Sigmoid colon (tissue), 7 donors: ENCODE results near the gene ATP4B. TPM values are rescaled to one million over a fixed set of nuclear protein-coding genes. Genes with fewer than 3 reads are reported as not detected.

Experiments used
- DNase-seq: peaks from one replicate; pipeline ENCODE4 v3.0.0-alpha.2; 2019
- H3K27ac ChIP-seq, 4 donors: fragments of 200-600 bp; sonication (generic); one replicate each; pipeline ENCODE4 v1.5.1; 2016 to 2019; ENCODE audit warnings: mild to moderate bottlenecking in 1 of 4
- H3K27me3 ChIP-seq, 3 donors: fragments of 200-600 bp; sonication (generic); one replicate each; pipeline ENCODE4 v1.5.1; 2019; ENCODE audit warnings: mild to moderate bottlenecking in 1 of 3
- H3K36me3 ChIP-seq, 4 donors: fragments of 200-600 bp; sonication (generic); one replicate each; pipeline ENCODE4 v1.5.1; 2016 to 2019
- H3K4me1 ChIP-seq, 4 donors: fragments of 200-600 bp; sonication (generic); one replicate each; pipeline ENCODE4 v1.5.1; 2017 to 2019
- H3K4me3 ChIP-seq, 4 donors: fragments of 200-600 bp; sonication (generic); one replicate each; pipeline ENCODE4 v1.5.1; 2017 to 2019; ENCODE audit warnings: mild to moderate bottlenecking in 2 of 4, moderate library complexity in 1 of 4
- H3K9me3 ChIP-seq, 4 donors: fragments of 200-600 bp in 3 of 4; sonication (generic) in 3 of 4; one replicate each; pipeline versions ENCODE4 v1.5.1 to v1.6.1; 2013 to 2019
- CTCF ChIP-seq, 4 experiments: fragments of 450-650 bp in 3 of 4; fragments of 200-600 bp in 1 of 4; IDR thresholded peaks; one replicate each; pipeline ENCODE4 v1.5.1; 2016 to 2019; ENCODE audit warnings: antibody characterized with exemption in 4 of 4, mild to moderate bottlenecking in 3 of 4, moderate library complexity in 2 of 4
- EP300 ChIP-seq, 4 donors: sonication (generic); formaldehyde crosslinking; IDR thresholded peaks; one replicate each; pipeline ENCODE4 v1.6.1; 2017; ENCODE audit warnings: antibody characterized with exemption in 4 of 4
- POLR2A ChIP-seq, 2 donors: fragments of 450-650 bp; IDR thresholded peaks; one replicate each; pipeline ENCODE4 v1.6.1; 2016; ENCODE audit warnings: antibody characterized with exemption in 2 of 2, mild to moderate bottlenecking in 2 of 2, moderate library complexity in 2 of 2
- POLR2AphosphoS5 ChIP-seq, 4 donors: sonication (generic); formaldehyde crosslinking; IDR thresholded peaks; one replicate each; pipeline ENCODE4 v1.6.1; 2017; ENCODE audit warnings: antibody characterized with exemption in 4 of 4
- WGBS, 2 donors: extraction: QIAGEN DNeasy Blood & Tissue Kit; methylation state at CpG; one replicate each; pipeline ENCODE4 v1.1.7; 2013; 5-methylcytosine and 5-hydroxymethylcytosine counted together
- intact Hi-C: fragments of 100-400 bp; cut with DNase I; formaldehyde crosslinking; loops from one replicate; pipeline ENCODE4 v1.15.1; 2023
- polyA plus RNA-seq, 3 donors: library from polyadenylated mRNA; stranded (reverse); fragments of 200-250 nt; gene quantifications; one replicate each; pipeline ENCODE4 v1.2.3, GENCODE V29; 2013
- total RNA-seq, 4 donors: library from RNA; depleted of rRNA; stranded (reverse); fragments of >200 nt; gene quantifications; one replicate each; pipeline ENCODE4 v1.1.0, GENCODE V29; 2016
- donor health status: healthy with polysubstance abuse.
- donor health status: Bipolar disorder and iron deficiency.
- donor health status: healthy.

Gene ATP4B
- total and polyA plus RNA-seq, 7 donors: not detected

- intact Hi-C loops: no loop called here
- DNase-seq: peak; percentile 55
Observed at GRCh38 chr13:113669755-113670341, 11.8 kb upstream of the ATP4B start.

GRCh38 chr13:113669231-113669754 lies 11.3 kb upstream of the ATP4B start:
- Histone ChIP-seq H3K4me1 (no peaks in the 10 kb centered on the region), H3K9me3 (no peaks in the 10 kb centered on the region), H3K27me3 (peaks cover 0 to 4% (median 0%) of the 10 kb centered on the region in 3 donors), H3K27ac (no peak overlapping the region), H3K36me3 (no peaks in the 10 kb centered on the region), H3K4me3 (no peak overlapping the region)
- TF ChIP-seq CTCF (IDR thresholded peaks at IDR 0.05) (no peak), POLR2A (IDR thresholded peaks at IDR 0.05) (no peak), POLR2AphosphoS5 (IDR thresholded peaks at IDR 0.05) (no peak), EP300 (IDR thresholded peaks at IDR 0.05) (no peak)
- intact Hi-C loops: no loop called here
- peak; percentile 26 for DNase-seq
- WGBS, 2 donors: 50 to 72% methylated on average over 13 of the region's 13 CpGs

More at GRCh38 chr13:113669755-113670341, 11.8 kb upstream of the ATP4B start:
- Histone ChIP-seq H3K9me3 (no peaks in the 10 kb centered on the region), H3K27ac (no peak overlapping the region), H3K27me3 (peaks cover 0 to 4% (median 0%) of the 10 kb centered on the region in 3 donors), H3K4me3 (no peak overlapping the region), H3K36me3 (no peaks in the 10 kb centered on the region), H3K4me1 (no peaks in the 10 kb centered on the region)
- TF ChIP-seq POLR2A (IDR thresholded peaks at IDR 0.05) (no peak), POLR2AphosphoS5 (IDR thresholded peaks at IDR 0.05) (no peak)
- WGBS, 2 donors: 85 to 86% methylated on average over 21 of the region's 21 CpGs

- intact Hi-C loops: no loop called here
- H3K27ac ChIP-seq: no peak overlapping the region
- TF ChIP-seq EP300 (IDR thresholded peaks at IDR 0.05) (no peak), POLR2A (IDR thresholded peaks at IDR 0.05) (no peak)
- peak; percentile 54 for DNase-seq
- H3K4me1 ChIP-seq: no peaks in the 10 kb centered on the region
- no peaks in the 10 kb centered on the region for H3K9me3 ChIP-seq
- 74 to 80% methylated on average over 24 of the region's 24 CpGs for WGBS, 2 donors
- H3K36me3 ChIP-seq: no peaks in the 10 kb centered on the region
- H3K4me3 ChIP-seq: no peak overlapping the region
- H3K27me3 ChIP-seq: peaks cover 0 to 4% (median 0%) of the 10 kb centered on the region in 3 donors
Observed at GRCh38 chr13:113668491-113668971, 10.5 kb upstream of the ATP4B start.

GRCh38 chr13:113667771-113668490 lies 9.9 kb upstream of the ATP4B start:
- 92 to 95% methylated on average over 29 of the region's 29 CpGs for WGBS, 2 donors
- no peaks in the 10 kb centered on the region for H3K4me1 ChIP-seq
- peak; percentile 60 for DNase-seq
- H3K9me3 ChIP-seq: no peaks in the 10 kb centered on the region
- H3K27me3 ChIP-seq: peaks cover 0 to 4% (median 0%) of the 10 kb centered on the region in 3 donors
- TF ChIP-seq POLR2A (IDR thresholded peaks at IDR 0.05) (no peak), CTCF (IDR thresholded peaks at IDR 0.05) (no peak), EP300 (IDR thresholded peaks at IDR 0.05) (no peak), POLR2AphosphoS5 (IDR thresholded peaks at IDR 0.05) (no peak)
- no peak overlapping the region for H3K27ac ChIP-seq
- no peak overlapping the region for H3K4me3 ChIP-seq
- intact Hi-C loops: no loop called here
- no peaks in the 10 kb centered on the region for H3K36me3 ChIP-seq

- peaks cover 0 to 4% (median 0%) of the 10 kb centered on the region in 3 donors for H3K27me3 ChIP-seq
- no peaks in the 10 kb centered on the region for H3K36me3 ChIP-seq
- H3K4me1 ChIP-seq: no peaks in the 10 kb centered on the region
- H3K9me3 ChIP-seq: no peaks in the 10 kb centered on the region
- H3K27ac ChIP-seq: no peak within 1 kb of the TSS
- intact Hi-C loops: no loop called here
- WGBS, 2 donors: 84 to 92% methylated on average over 32 of the region's 32 CpGs
- peak; percentile 60 for DNase-seq
- no peak within 1 kb of the TSS for H3K4me3 ChIP-seq
- TF ChIP-seq EP300 (IDR thresholded peaks at IDR 0.05) (no peak), POLR2A (IDR thresholded peaks at IDR 0.05) (no peak), POLR2AphosphoS5 (IDR thresholded peaks at IDR 0.05) (no peak), CTCF (IDR thresholded peaks at IDR 0.05) (no peak)
Observed at GRCh38 chr13:113666951-113667701, 9.1 kb upstream of the ATP4B start, which contains the start of gene GRK1. Gene GRK1 (plus strand): TSS chr13:113667219. CDS start chr13:113667387, 168 bp downstream.
